ENCODE data around the gene CSMD2. TPM values are rescaled to one million over a fixed set of nuclear protein-coding genes. Genes with fewer than 3 reads are reported as not detected.

The CSMD2 gene
- total and polyA plus RNA-seq, 2 of the 8 experiments (the other 6 are each of a cell fraction or from before 2014, with no cell fraction given) = 7.0 to 14.7 TPM

- TF ChIP-seq SIN3A (conservative IDR thresholded peaks at IDR 0.05 in 1 of 2, IDR thresholded peaks at IDR 0.05 in 1 of 2; ENCODE audit: low read depth in 1 of 2, low read length in 2 of 2) = no peak
- TF ChIP-seq HDAC2 (IDR thresholded peaks at IDR 0.05; ENCODE audit: borderline replicate concordance in 1 of 2, low read depth in 2 of 2, low read length in 2 of 2) = no peak
- TF ChIP-seq, protein P1, sequence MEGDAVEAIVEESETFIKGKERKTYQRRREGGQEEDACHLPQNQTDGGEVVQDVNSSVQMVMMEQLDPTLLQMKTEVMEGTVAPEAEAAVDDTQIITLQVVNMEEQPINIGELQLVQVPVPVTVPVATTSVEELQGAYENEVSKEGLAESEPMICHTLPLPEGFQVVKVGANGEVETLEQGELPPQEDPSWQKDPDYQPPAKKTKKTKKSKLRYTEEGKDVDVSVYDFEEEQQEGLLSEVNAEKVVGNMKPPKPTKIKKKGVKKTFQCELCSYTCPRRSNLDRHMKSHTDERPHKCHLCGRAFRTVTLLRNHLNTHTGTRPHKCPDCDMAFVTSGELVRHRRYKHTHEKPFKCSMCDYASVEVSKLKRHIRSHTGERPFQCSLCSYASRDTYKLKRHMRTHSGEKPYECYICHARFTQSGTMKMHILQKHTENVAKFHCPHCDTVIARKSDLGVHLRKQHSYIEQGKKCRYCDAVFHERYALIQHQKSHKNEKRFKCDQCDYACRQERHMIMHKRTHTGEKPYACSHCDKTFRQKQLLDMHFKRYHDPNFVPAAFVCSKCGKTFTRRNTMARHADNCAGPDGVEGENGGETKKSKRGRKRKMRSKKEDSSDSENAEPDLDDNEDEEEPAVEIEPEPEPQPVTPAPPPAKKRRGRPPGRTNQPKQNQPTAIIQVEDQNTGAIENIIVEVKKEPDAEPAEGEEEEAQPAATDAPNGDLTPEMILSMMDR (IDR thresholded peaks at IDR 0.05; ENCODE audit: control extremely low read depth in 1 of 3, insufficient read depth in 1 of 3, low read depth in 1 of 3, low read length in 3 of 3) = no peak
- TF ChIP-seq RXRA (IDR thresholded peaks at IDR 0.05; ENCODE audit: insufficient read depth, low read depth, low read length) = no peak
- TF ChIP-seq NANOG (IDR thresholded peaks at IDR 0.05; ENCODE audit: insufficient read depth, low read depth, low read length, poor library complexity, severe bottlenecking) = no peak
- TF ChIP-seq BCL11A (IDR thresholded peaks at IDR 0.05; ENCODE audit: low read depth in 2 of 2, low read length in 2 of 2) = no peak
- no peak for TF ChIP-seq CBX5 (IDR thresholded peaks at IDR 0.05; ENCODE audit: low read depth, low read length)
Measured at GRCh38 chr1:33586795-33587194, 578.2 kb downstream of the CSMD2 start (continued).
